ENCODE data around the gene MINAR1. TPM values are rescaled to one million over a fixed set of nuclear protein-coding genes. Genes with fewer than 3 reads are reported as not detected.

The MINAR1 gene
- total and polyA plus RNA-seq, 8 donors = 1.1 to 3.9 (median 2.2) TPM

- no peak for ATAC-seq
- no peak for TF ChIP-seq CTCF (IDR thresholded peaks at IDR 0.05)
- H3K4me3 ChIP-seq = no peak overlapping the region
- intact Hi-C loops (cut with DNase I) = no loop called here
- no peaks in the 10 kb centered on the region for H3K36me3 ChIP-seq
- DNase-seq = no peak
- no peaks in the 10 kb centered on the region for H3K27me3 ChIP-seq
- 72 to 74% methylated on average over 4 of the region's 4 CpGs for WGBS, 2 donors
- no peak overlapping the region for H3K27ac ChIP-seq
- no peak for FAIRE-seq
- H3K4me1 ChIP-seq = no peaks in the 10 kb centered on the region
- no peaks in the 10 kb centered on the region for H3K9me3 ChIP-seq
These were observed 32.5 kb upstream of the MINAR1 start for GRCh38 chr15:79399606-79400005.

GRCh38 chr15:79400650-79401049, 31.5 kb upstream of the MINAR1 start:
- intact Hi-C loops (cut with DNase I) = no loop called here
- Histone ChIP-seq H3K27ac (no peak overlapping the region), H3K27me3 (no peaks in the 10 kb centered on the region), H3K4me3 (no peak overlapping the region), H3K4me1 (no peaks in the 10 kb centered on the region), H3K9me3 (no peaks in the 10 kb centered on the region), H3K36me3 (no peaks in the 10 kb centered on the region)
- no peak for DNase-seq
- 73 to 88% methylated on average over 3 of the region's 3 CpGs for WGBS, 2 donors
- FAIRE-seq = no peak
- no peak for TF ChIP-seq CTCF (IDR thresholded peaks at IDR 0.05)
- ATAC-seq = no peak

GRCh38 chr15:79401301-79401700, 30.8 kb upstream of the MINAR1 start:
- WGBS, 2 donors = 61 to 64% methylated on average over 3 of the region's 3 CpGs
- no peak overlapping the region for H3K4me3 ChIP-seq
- no peaks in the 10 kb centered on the region for H3K36me3 ChIP-seq
- no peaks in the 10 kb centered on the region for H3K9me3 ChIP-seq
- ATAC-seq = no peak
- intact Hi-C loops (cut with DNase I) = no loop called here
- no peak for DNase-seq
- TF ChIP-seq CTCF (IDR thresholded peaks at IDR 0.05) = no peak
- no peaks in the 10 kb centered on the region for H3K4me1 ChIP-seq
- no peak for FAIRE-seq
- no peaks in the 10 kb centered on the region for H3K27me3 ChIP-seq
- no peak overlapping the region for H3K27ac ChIP-seq

- FAIRE-seq = no peak
- no peak for TF ChIP-seq CTCF (IDR thresholded peaks at IDR 0.05)
- no peak for ATAC-seq
- no peak for DNase-seq
- 92 to 94% methylated on average over 2 of the region's 2 CpGs for WGBS, 2 donors
- H3K27me3 ChIP-seq = no peaks in the 10 kb centered on the region
- no peak overlapping the region for H3K4me3 ChIP-seq
- H3K4me1 ChIP-seq = no peaks in the 10 kb centered on the region
- no peaks in the 10 kb centered on the region for H3K9me3 ChIP-seq
- intact Hi-C loops (cut with DNase I) = no loop called here
- no peak overlapping the region for H3K27ac ChIP-seq
- H3K36me3 ChIP-seq = no peaks in the 10 kb centered on the region
These were observed 30.0 kb upstream of the MINAR1 start for GRCh38 chr15:79402136-79402535.

- H3K27ac ChIP-seq = no peak overlapping the region
- H3K27me3 ChIP-seq = no peaks in the 10 kb centered on the region
- FAIRE-seq (no peak), DNase-seq (no peak), ATAC-seq (no peak)
- TF ChIP-seq CTCF (IDR thresholded peaks at IDR 0.05) = no peak
- no peaks in the 10 kb centered on the region for H3K4me1 ChIP-seq
- no peak overlapping the region for H3K4me3 ChIP-seq
- no peaks in the 10 kb centered on the region for H3K36me3 ChIP-seq
- no peaks in the 10 kb centered on the region for H3K9me3 ChIP-seq
- intact Hi-C loops (cut with DNase I) = no loop called here
- WGBS, 2 donors = 94 to 95% methylated on average over 4 of the region's 4 CpGs
These were observed 28.6 kb upstream of the MINAR1 start for GRCh38 chr15:79403501-79403900.
